Liver (tissue), 3 donors: Measurements from ENCODE around the gene SMURF2.
"Not testable (repeated sequence)": the region's sequence is repeated elsewhere in the genome, so short reads cannot be mapped to it uniquely, and the experiment has no call there.

Source experiments
- ATF3 ChIP-seq: IDR thresholded peaks from 2 replicates; pipeline ENCODE4 v1.6.1; 2016; ENCODE audit warnings: antibody characterized with exemption
- CTCF ChIP-seq: fragments of 150-350 bp; IDR thresholded peaks from 2 replicates; pipeline ENCODE4 v1.5.1; 2017; ENCODE audit warnings: improper control_type of control experiment, low read depth, low read length; ENCODE audit not compliant: missing input control
- RAD21 ChIP-seq, 2 donors: IDR thresholded peaks; 2 replicates each; pipeline ENCODE4 v1.6.1; 2016; ENCODE audit warnings: antibody characterized with exemption in 2 of 2, mild to moderate bottlenecking in 2 of 2
- YY1 ChIP-seq: IDR thresholded peaks from 2 replicates; pipeline ENCODE4 v1.6.1; 2016; ENCODE audit warnings: antibody characterized with exemption, mild to moderate bottlenecking
- donor health status: healthy.
- donor health status: healthy.

- TF ChIP-seq YY1; ATF3; CTCF; RAD21 (IDR thresholded peaks at IDR 0.05): not testable (repeated sequence)
Measured at GRCh38 chr17:64610244-64610643, 51.9 kb downstream of the SMURF2 start.
